GM12864 (cell line): Measurements from ENCODE around the gene FAM83E.
"Not testable (repeated sequence)": the region's sequence is repeated elsewhere in the genome, so short reads cannot be mapped to it uniquely, and the experiment has no call there.

Experiments used
- DNase-seq: peaks from one replicate; pipeline ENCODE4 v3.0.0-alpha.2; 2011; ENCODE audit warnings: low read depth
- H3K4me3 ChIP-seq: 2 replicates; pipeline ENCODE4 v1.5.1; 2011; ENCODE audit warnings: mild to moderate bottlenecking, low read depth, low read length, control low read depth
- CTCF ChIP-seq: IDR thresholded peaks from 2 replicates; pipeline ENCODE4 v1.5.1; 2011; ENCODE audit warnings: low read depth, mild to moderate bottlenecking, moderate library complexity, low read length, control low read depth, inconsistent platforms; ENCODE audit errors: missing control alignments

FAM83E gene

GRCh38 chr19:48658483-48658882 is 43.6 kb upstream of the FAM83E start:
- no peak overlapping the region for H3K4me3 ChIP-seq
- TF ChIP-seq CTCF, result no peak
- DNase-seq, result no peak

- not testable (repeated sequence) for DNase-seq, H3K4me3 ChIP-seq
Observed at GRCh38 chr19:48657828-48658227, 43.0 kb upstream of the FAM83E start.

GRCh38 chr19:48656840-48657474 is 42.1 kb upstream of the FAM83E start:
- DNase-seq, result no peak
- no peak overlapping the region for H3K4me3 ChIP-seq
- TF ChIP-seq CTCF, result no peak

GRCh38 chr19:48654299-48655059 is 39.6 kb upstream of the FAM83E start:
- DNase-seq, result no peak
- no peak for TF ChIP-seq CTCF
- H3K4me3 ChIP-seq, result no peak overlapping the region

GRCh38 chr19:48651683-48652048 is 36.8 kb upstream of the FAM83E start:
- DNase-seq, result no peak
- no peak overlapping the region for H3K4me3 ChIP-seq
- TF ChIP-seq CTCF, result no peak

GRCh38 chr19:48650974-48651682 is 36.3 kb upstream of the FAM83E start:
- H3K4me3 ChIP-seq, result no peak overlapping the region
- TF ChIP-seq CTCF, result no peak
- DNase-seq, result no peak

GRCh38 chr19:48648134-48648533 is 33.3 kb upstream of the FAM83E start:
- no peak overlapping the region for H3K4me3 ChIP-seq
- no peak for TF ChIP-seq CTCF
- no peak for DNase-seq
